ENCODE measurements around the gene HNRNPA0.

GRCh38 chr5:137736496-137736895 is 17.7 kb downstream of the HNRNPA0 start:
- TF ChIP-seq CTCF (IDR thresholded peaks at IDR 0.05; ENCODE audit: poor library complexity, severe bottlenecking) (no peak), REST (IDR thresholded peaks at IDR 0.05; ENCODE audit: borderline replicate concordance) (no peak)
